OCI-LY7 (cell line): ENCODE data around the gene ST6GALNAC6. TPM values are rescaled to one million over a fixed set of nuclear protein-coding genes. Genes with fewer than 3 reads are reported as not detected.

Experiments used
- BruUV-seq: library from RNA; stranded (reverse); fragments of 400-500 nt; replicated peaks from 2 replicates; lab custom pipeline; 2021; lab: Mats Ljungman, UMichigan
- CTCF ChIA-PET: fragments of 300-600 bp; sonication (Branson Sonifier 250); formaldehyde crosslinking; loops from one replicate; lab custom pipeline; 2022; ENCODE audit warnings: antibody characterized with exemption; ENCODE audit not compliant: unreplicated experiment; lab: Charles Lee
- POLR2A ChIA-PET: fragments of 300-600 bp; sonication (Branson Sonifier 250); formaldehyde crosslinking; loops from one replicate; lab custom pipeline; 2022; ENCODE audit warnings: antibody characterized with exemption; lab: Charles Lee
- DNase-seq: peaks from one replicate; pipeline ENCODE4 v3.0.0-alpha.2; 2015; ENCODE audit warnings: low spot score
- H2AFZ ChIP-seq: fragments of 200-600 bp; sonication (generic), shearing (Covaris generic); 2 replicates; pipeline ENCODE4 v1.6.1; 2014; ENCODE audit warnings: mild to moderate bottlenecking, antibody characterized with exemption, low read length, moderate library complexity
- H3K27ac ChIP-seq: fragments of 200-600 bp; sonication (generic); 2 replicates; pipeline ENCODE4 v1.5.1; 2014; ENCODE audit warnings: mixed run types, low read depth, mild to moderate bottlenecking, moderate library complexity, low read length, inconsistent platforms; ENCODE audit not compliant: poor library complexity, severe bottlenecking
- H3K36me3 ChIP-seq: fragments of 200-600 bp; sonication (generic); 2 replicates; pipeline ENCODE4 v1.6.1; 2014; ENCODE audit warnings: mild to moderate bottlenecking, antibody characterized with exemption, low read length, moderate library complexity, mixed read lengths; ENCODE audit not compliant: insufficient read depth
- H3K4me1 ChIP-seq: fragments of 200-600 bp; sonication (generic); 2 replicates; pipeline ENCODE4 v1.5.1; 2014; ENCODE audit warnings: mild to moderate bottlenecking, low read length; ENCODE audit not compliant: insufficient read depth, poor library complexity, severe bottlenecking
- H3K4me2 ChIP-seq: fragments of 200-600 bp; sonication (generic); 2 replicates; pipeline ENCODE4 v1.6.1; 2014; ENCODE audit warnings: mild to moderate bottlenecking, low read length
- H3K4me3 ChIP-seq: fragments of 200-600 bp; sonication (generic); 2 replicates; pipeline ENCODE4 v1.5.1; 2014; ENCODE audit warnings: mild to moderate bottlenecking, low read depth, low read length; ENCODE audit not compliant: poor library complexity, severe bottlenecking
- H3K79me2 ChIP-seq: fragments of 200-600 bp; sonication (generic); 2 replicates; pipeline ENCODE4 v1.6.1; 2016; ENCODE audit warnings: low read depth, mild to moderate bottlenecking, low read length, moderate library complexity, mixed read lengths; ENCODE audit not compliant: insufficient read depth
- H3K9me2 ChIP-seq: fragments of 200-600 bp; sonication (generic); 2 replicates; pipeline ENCODE4 v1.6.1; 2016; ENCODE audit warnings: mild to moderate bottlenecking, low read length, mixed read lengths; ENCODE audit not compliant: insufficient read depth
- H3K9me3 ChIP-seq: fragments of 200-600 bp; sonication (generic); 2 replicates; pipeline ENCODE4 v1.6.1; 2014; ENCODE audit warnings: mild to moderate bottlenecking, mixed run types, low read length, mixed read lengths
- H4K20me1 ChIP-seq: fragments of 200-600 bp; sonication (generic); 2 replicates; pipeline ENCODE4 v1.6.1; 2014; ENCODE audit warnings: mild to moderate bottlenecking, antibody characterized with exemption, low read length, moderate library complexity, mixed read lengths; ENCODE audit not compliant: insufficient read depth
- EZH2phosphoT487 ChIP-seq: fragments of 200-600 bp; sonication (generic); IDR thresholded peaks from 2 replicates; pipeline ENCODE4 v1.6.1; 2018; ENCODE audit warnings: low read depth, borderline replicate concordance, mild to moderate bottlenecking, mixed run types, antibody characterized with exemption, low read length, moderate library complexity, mixed read lengths
- intact Hi-C: fragments of 100-400 bp; cut with micrococcal nuclease; formaldehyde crosslinking; loops from one replicate; pipeline ENCODE4 v1.10.0; 2022; ENCODE audit not compliant: unreplicated experiment
- total RNA-seq, 2 experiments: library from RNA; depleted of rRNA in 1 of 2; stranded (reverse); fragments of >200 nt in 1 of 2; shearing (Covaris generic) in 1 of 2; gene quantifications; 2 replicates each; pipeline ENCODE4 v1.2.3, GENCODE V29; 2014 to 2022
- TF ChIP-seq, protein P1 (sequence below): fragments of 200-600 bp; sonication (generic); conservative IDR thresholded peaks from 2 replicates; pipeline ENCODE4 v1.5.1; 2014; ENCODE audit warnings: mild to moderate bottlenecking, antibody characterized with exemption, low read length, moderate library complexity, mixed read lengths

The ST6GALNAC6 gene
- total RNA-seq, 2 experiments from 2014 or later = 43.7 to 51.3 TPM

DNA sequence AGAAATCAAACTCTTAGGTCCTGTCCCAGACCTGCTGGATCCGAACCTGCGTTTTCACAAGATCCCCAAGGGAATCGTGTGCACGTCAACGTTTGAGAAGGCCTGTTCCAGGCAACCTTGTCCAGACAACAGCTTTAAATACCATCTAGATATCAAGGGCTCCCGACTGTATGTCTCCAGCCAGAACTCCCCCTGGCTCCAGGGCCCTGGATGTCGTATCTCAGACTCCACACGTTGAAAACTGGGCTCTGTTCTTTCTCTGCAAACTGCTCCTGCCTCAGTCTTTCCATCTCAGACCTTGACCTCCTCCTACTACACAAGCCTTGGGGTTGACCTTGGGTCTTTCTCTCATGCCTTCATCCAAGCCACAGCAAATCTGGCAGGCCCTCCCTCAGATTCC lies 39.1 kb downstream of the ST6GALNAC6 start:
- POLR2A ChIA-PET = no interaction called here

DNA sequence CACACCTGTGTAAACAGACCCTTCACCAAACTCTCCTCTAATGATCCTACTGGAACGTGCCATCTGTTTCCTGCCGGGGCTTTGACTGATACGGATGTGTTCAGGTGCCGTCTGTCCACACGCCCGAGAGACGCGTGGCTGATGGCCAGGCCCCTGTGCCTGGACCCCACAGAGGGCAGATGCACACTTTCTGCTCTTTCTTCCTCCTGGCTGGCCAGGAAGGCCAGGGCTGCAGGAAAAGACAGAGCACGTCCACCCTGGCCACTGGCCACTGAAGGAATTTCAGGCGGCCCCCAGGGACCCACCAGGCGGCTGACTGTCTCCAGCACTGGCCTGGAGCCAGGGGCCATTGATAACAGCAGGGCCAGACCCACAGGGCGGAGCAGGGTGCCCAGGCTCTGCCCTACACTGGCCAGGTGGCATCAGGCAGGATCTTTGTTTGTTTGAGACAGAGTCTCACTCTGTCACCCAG lies 41.3 kb downstream of the ST6GALNAC6 start:
- H3K79me2 ChIP-seq = no peaks in the 10 kb centered on the region
- no peak overlapping the region for H3K4me2 ChIP-seq
- no peaks in the 10 kb centered on the region for H3K9me3 ChIP-seq
- no TSS peak for BruUV-seq
- H3K9me2 ChIP-seq = no peaks in the 10 kb centered on the region
- ChIA-PET CTCF (no interaction called here), POLR2A (no interaction called here)
- TF ChIP-seq, protein P1, sequence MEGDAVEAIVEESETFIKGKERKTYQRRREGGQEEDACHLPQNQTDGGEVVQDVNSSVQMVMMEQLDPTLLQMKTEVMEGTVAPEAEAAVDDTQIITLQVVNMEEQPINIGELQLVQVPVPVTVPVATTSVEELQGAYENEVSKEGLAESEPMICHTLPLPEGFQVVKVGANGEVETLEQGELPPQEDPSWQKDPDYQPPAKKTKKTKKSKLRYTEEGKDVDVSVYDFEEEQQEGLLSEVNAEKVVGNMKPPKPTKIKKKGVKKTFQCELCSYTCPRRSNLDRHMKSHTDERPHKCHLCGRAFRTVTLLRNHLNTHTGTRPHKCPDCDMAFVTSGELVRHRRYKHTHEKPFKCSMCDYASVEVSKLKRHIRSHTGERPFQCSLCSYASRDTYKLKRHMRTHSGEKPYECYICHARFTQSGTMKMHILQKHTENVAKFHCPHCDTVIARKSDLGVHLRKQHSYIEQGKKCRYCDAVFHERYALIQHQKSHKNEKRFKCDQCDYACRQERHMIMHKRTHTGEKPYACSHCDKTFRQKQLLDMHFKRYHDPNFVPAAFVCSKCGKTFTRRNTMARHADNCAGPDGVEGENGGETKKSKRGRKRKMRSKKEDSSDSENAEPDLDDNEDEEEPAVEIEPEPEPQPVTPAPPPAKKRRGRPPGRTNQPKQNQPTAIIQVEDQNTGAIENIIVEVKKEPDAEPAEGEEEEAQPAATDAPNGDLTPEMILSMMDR = no peak
- no peak for TF ChIP-seq EZH2phosphoT487
- H2AFZ ChIP-seq = no peak overlapping the region
- no peaks in the 10 kb centered on the region for H3K36me3 ChIP-seq
- H3K4me3 ChIP-seq = no peak overlapping the region
- H3K27ac ChIP-seq = no peak overlapping the region
- H3K4me1 ChIP-seq = peaks cover 14% of the 10 kb centered on the region
- no peak for DNase-seq
- intact Hi-C loops = no loop called here
- H4K20me1 ChIP-seq = no peaks in the 10 kb centered on the region

More for the DNA sequence above, 39.1 kb downstream of the ST6GALNAC6 start:
- no peak overlapping the region for H3K4me3 ChIP-seq
- no peak for DNase-seq
- no peaks in the 10 kb centered on the region for H3K9me2 ChIP-seq
- intact Hi-C loops = no loop called here
- H3K36me3 ChIP-seq = no peaks in the 10 kb centered on the region
- no peaks in the 10 kb centered on the region for H3K79me2 ChIP-seq
- no peaks in the 10 kb centered on the region for H4K20me1 ChIP-seq
- H3K9me3 ChIP-seq = no peaks in the 10 kb centered on the region
- CTCF ChIA-PET = interaction anchor here (0.5 to 1.1 kb wide), 2 partner anchors 10 to 126 kb away, joined by 3 read pairs; partner anchors contain the start of gene TOR2A
- H3K4me2 ChIP-seq = no peak overlapping the region
- BruUV-seq = no TSS peak
- TF ChIP-seq EZH2phosphoT487 = no peak
- TF ChIP-seq, protein P1 = no peak
- H2AFZ ChIP-seq = no peak overlapping the region
- peaks cover 19% of the 10 kb centered on the region for H3K4me1 ChIP-seq
- no peak overlapping the region for H3K27ac ChIP-seq

DNA sequence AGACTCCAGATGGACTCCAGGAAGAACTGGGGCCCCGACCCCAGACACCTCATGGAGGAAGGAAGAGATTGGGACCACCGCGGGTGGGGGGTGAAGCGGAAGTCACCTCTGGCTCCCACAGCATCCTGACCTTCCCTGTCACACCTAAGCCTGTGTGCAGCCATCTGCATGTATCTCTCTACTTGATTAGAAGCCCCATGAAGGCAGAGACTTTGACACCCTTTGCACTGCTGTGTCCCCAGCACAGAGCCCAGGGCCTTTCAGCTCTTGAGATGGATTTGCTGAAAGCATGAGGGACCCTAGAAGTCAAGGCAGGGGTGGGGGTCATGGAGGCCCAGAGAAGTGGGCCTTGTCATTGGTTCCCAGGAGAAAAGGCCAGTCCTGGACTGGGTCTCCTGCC lies 42.1 kb downstream of the ST6GALNAC6 start:
- H2AFZ ChIP-seq = no peak overlapping the region
- CTCF ChIA-PET = no interaction called here
- peaks cover 10% of the 10 kb centered on the region for H3K4me1 ChIP-seq
- POLR2A ChIA-PET = no interaction called here
- no peak overlapping the region for H3K27ac ChIP-seq
- no peak overlapping the region for H3K4me3 ChIP-seq
- DNase-seq = no peak
- H3K9me3 ChIP-seq = no peaks in the 10 kb centered on the region
- H3K9me2 ChIP-seq = no peaks in the 10 kb centered on the region
- no peaks in the 10 kb centered on the region for H3K36me3 ChIP-seq
- TF ChIP-seq, protein P1 = no peak
- TF ChIP-seq EZH2phosphoT487 = no peak
- intact Hi-C loops = no loop called here
- no peak overlapping the region for H3K4me2 ChIP-seq
- no TSS peak for BruUV-seq
- no peaks in the 10 kb centered on the region for H3K79me2 ChIP-seq
- H4K20me1 ChIP-seq = no peaks in the 10 kb centered on the region
